Left lung (tissue), 10 donors: ENCODE results near the gene STARD3NL. TPM values are rescaled to one million over a fixed set of nuclear protein-coding genes. Genes with fewer than 3 reads are reported as not detected.

Experiments
- ATAC-seq: fragments of 200-7000 bp; cut with Tn5 transposase; one replicate; pipeline ENCODE4 v1.9.1; 2020; ENCODE audit warnings: moderate library complexity
- DNase-seq, 4 donors: peaks; one replicate each; pipeline ENCODE4 v3.0.0-alpha.2; 2013 to 2020
- H3K27ac ChIP-seq, 2 donors: fragments of 200-600 bp; sonication (generic) in 1 of 2; one replicate each; pipeline versions ENCODE4 v1.5.0 to v1.8.0; 2020 to 2021
- H3K27me3 ChIP-seq, 2 donors: fragments of 200-600 bp; sonication (generic) in 1 of 2; one replicate each; pipeline versions ENCODE4 v1.5.0 to v1.8.0; 2020 to 2021
- H3K36me3 ChIP-seq, 2 donors: fragments of 200-600 bp; sonication (generic) in 1 of 2; one replicate each; pipeline versions ENCODE4 v1.5.0 to v1.8.0; 2020 to 2021
- H3K4me1 ChIP-seq, 2 donors: fragments of 200-600 bp; one replicate each; pipeline ENCODE4 v1.8.0; 2021
- H3K4me3 ChIP-seq, 2 donors: fragments of 200-600 bp; sonication (generic) in 1 of 2; one replicate each; pipeline versions ENCODE4 v1.5.0 to v1.8.0; 2020 to 2021; ENCODE audit warnings: mild to moderate bottlenecking in 1 of 2
- H3K9me3 ChIP-seq, 2 donors: fragments of 200-600 bp; sonication (generic) in 1 of 2; one replicate each; pipeline versions ENCODE4 v1.5.0 to v1.8.0; 2020 to 2021
- CTCF ChIP-seq, 2 donors: fragments of 200-600 bp; sonication (generic) in 1 of 2; IDR thresholded peaks; one replicate each; pipeline versions ENCODE4 v1.5.0 to v1.8.0; 2021; ENCODE audit warnings: antibody characterized with exemption in 2 of 2
- intact Hi-C, 2 donors: fragments of 100-400 bp; cut with DNase I; formaldehyde crosslinking; loops; one replicate each; pipeline versions ENCODE4 v1.11.2 to v1.14.2; 2022
- polyA plus RNA-seq, 6 donors: library from polyadenylated mRNA; unstranded; fragments of 120-200 nt; gene quantifications; one replicate each; pipeline ENCODE4 v1.2.1, GENCODE V29; 2013; ENCODE audit not compliant: insufficient read length in 6 of 6
- total RNA-seq, 2 donors: library from RNA; stranded (reverse); fragmentation: NEBNext Ultra II Directional; extraction: Animal tissue kit (Norgen Biotek cat#: 25700); gene quantifications; one replicate each; pipeline ENCODE4 v1.2.1, GENCODE V29; 2021
- donor health status: DM: no; HTN: yes; CAD: no.
- donor health status: DM: no; HTN: no; CAD: no.

The STARD3NL gene
- total and polyA plus RNA-seq, 8 donors: 52.6 to 63.9 (median 56.3) TPM

- no peaks in the 10 kb centered on the region for H3K36me3 ChIP-seq
- H3K27me3 ChIP-seq: no peaks in the 10 kb centered on the region
- ATAC-seq (no peak), DNase-seq (no peak)
- H3K9me3 ChIP-seq: no peaks in the 10 kb centered on the region
- intact Hi-C loops: no loop called here
- no peaks in the 10 kb centered on the region for H3K4me1 ChIP-seq
- no peak for TF ChIP-seq CTCF (IDR thresholded peaks at IDR 0.05)
- no peak overlapping the region for H3K27ac ChIP-seq
- H3K4me3 ChIP-seq: no peak overlapping the region
These were observed 36.9 kb upstream of the STARD3NL start for GRCh38 chr7:38141187-38141586.

GRCh38 chr7:38142736-38143135, 35.3 kb upstream of the STARD3NL start:
- H3K27ac ChIP-seq: no peak overlapping the region
- DNase-seq: no peak
- no peak overlapping the region for H3K4me3 ChIP-seq
- no peak for TF ChIP-seq CTCF (IDR thresholded peaks at IDR 0.05)
- intact Hi-C loops: no loop called here
- no peaks in the 10 kb centered on the region for H3K9me3 ChIP-seq
- no peaks in the 10 kb centered on the region for H3K36me3 ChIP-seq
- no peaks in the 10 kb centered on the region for H3K27me3 ChIP-seq
- ATAC-seq: no peak
- no peaks in the 10 kb centered on the region for H3K4me1 ChIP-seq

GRCh38 chr7:38147005-38147404, 31.0 kb upstream of the STARD3NL start:
- no peak overlapping the region for H3K27ac ChIP-seq
- ATAC-seq (peak; percentile 97), DNase-seq (peak in 2 of 4 donors; percentile 12 to 36)
- TF ChIP-seq CTCF (IDR thresholded peaks at IDR 0.05): no peak
- H3K4me3 ChIP-seq: no peak overlapping the region
- intact Hi-C loops: no loop called here
- no peaks in the 10 kb centered on the region for H3K27me3 ChIP-seq
- no peaks in the 10 kb centered on the region for H3K4me1 ChIP-seq
- H3K9me3 ChIP-seq: no peaks in the 10 kb centered on the region
- H3K36me3 ChIP-seq: no peaks in the 10 kb centered on the region

GRCh38 chr7:38151556-38151955, 26.5 kb upstream of the STARD3NL start:
- Histone ChIP-seq H3K27me3 (no peaks in the 10 kb centered on the region), H3K36me3 (no peaks in the 10 kb centered on the region), H3K27ac (no peak overlapping the region), H3K9me3 (peaks cover 0 to 6% of the 10 kb centered on the region in 2 donors), H3K4me3 (no peak overlapping the region), H3K4me1 (no peaks in the 10 kb centered on the region)
- intact Hi-C loops: no loop called here
- TF ChIP-seq CTCF (IDR thresholded peaks at IDR 0.05): no peak
- no peak for DNase-seq
- no peak for ATAC-seq

- no peak for TF ChIP-seq CTCF (IDR thresholded peaks at IDR 0.05)
- Histone ChIP-seq H3K27me3 (no peaks in the 10 kb centered on the region), H3K9me3 (peaks cover 0 to 6% of the 10 kb centered on the region in 2 donors), H3K36me3 (no peaks in the 10 kb centered on the region), H3K4me1 (no peaks in the 10 kb centered on the region), H3K27ac (no peak overlapping the region), H3K4me3 (no peak overlapping the region)
- no peak for ATAC-seq
- intact Hi-C loops: no loop called here
- no peak for DNase-seq
These were observed 24.5 kb upstream of the STARD3NL start for GRCh38 chr7:38153515-38153914.
